Heart left ventricle (tissue), 16 donors: ENCODE results near the gene SEPTIN3. TPM values are rescaled to one million over a fixed set of nuclear protein-coding genes. Genes with fewer than 3 reads are reported as not detected.

ENCODE experiments used
- ATAC-seq, 4 donors: fragments of 200-7000 bp; cut with Tn5 transposase; one replicate each; pipeline ENCODE4 v1.9.1; 2020 to 2022; ENCODE audit warnings: moderate library complexity in 4 of 4, mild to moderate bottlenecking in 3 of 4, moderate number of reproducible peaks in 1 of 4
- DNase-seq, 5 donors: peaks; one replicate each; pipeline ENCODE4 v3.0.0-alpha.2; 2020
- H3K27ac ChIP-seq, 12 donors: fragments of 200-600 bp; sonication (generic) in 4 of 12; one replicate each; pipeline versions ENCODE4 v1.5.0 to v1.8.0; 2016 to 2022; ENCODE audit warnings: mild to moderate bottlenecking in 2 of 12
- H3K27me3 ChIP-seq, 9 donors: fragments of 200-600 bp; sonication (generic) in 2 of 9; one replicate each; pipeline versions ENCODE4 v1.5.1 to v1.8.0; 2016 to 2022; ENCODE audit warnings: mild to moderate bottlenecking in 3 of 9
- H3K36me3 ChIP-seq, 9 donors: fragments of 200-600 bp; sonication (generic) in 2 of 9; one replicate each; pipeline versions ENCODE4 v1.5.0 to v1.8.0; 2018 to 2022; ENCODE audit warnings: mild to moderate bottlenecking in 2 of 9
- H3K4me1 ChIP-seq, 12 donors: fragments of 200-600 bp; sonication (generic) in 4 of 12; one replicate each; pipeline versions ENCODE4 v1.5.0 to v1.8.0; 2016 to 2022; ENCODE audit warnings: mild to moderate bottlenecking in 3 of 12
- H3K4me3 ChIP-seq, 12 donors: fragments of 200-600 bp; sonication (generic) in 4 of 12; one replicate each; pipeline versions ENCODE4 v1.5.0 to v1.8.0; 2017 to 2022; ENCODE audit warnings: mild to moderate bottlenecking in 9 of 12, moderate library complexity in 4 of 12
- H3K9me3 ChIP-seq, 12 donors: fragments of 200-600 bp; sonication (generic) in 4 of 12; one replicate each; pipeline versions ENCODE4 v1.5.0 to v1.8.0; 2016 to 2022; ENCODE audit warnings: mild to moderate bottlenecking in 1 of 12
- CTCF ChIP-seq, 12 donors: fragments of 200-600 bp; sonication (generic) in 4 of 12; IDR thresholded peaks; one replicate each; pipeline versions ENCODE4 v1.5.0 to v1.8.0; 2018 to 2022; ENCODE audit warnings: antibody characterized with exemption in 12 of 12, mild to moderate bottlenecking in 5 of 12
- POLR2A ChIP-seq, 2 donors: fragments of 450-650 bp; IDR thresholded peaks; one replicate each; pipeline ENCODE4 v1.6.1; 2017; ENCODE audit warnings: antibody characterized with exemption in 2 of 2, mild to moderate bottlenecking in 2 of 2, moderate library complexity in 2 of 2
- WGBS, 4 donors: extraction: QIAGEN DNeasy Blood & Tissue Kit in 2 of 4; methylation state at CpG; one replicate each; pipeline versions ENCODE4 v1.1.5 to v1.1.7; 2013 to 2018; 5-methylcytosine and 5-hydroxymethylcytosine counted together
- intact Hi-C, 10 donors: fragments of 100-400 bp; cut with DNase I; formaldehyde crosslinking; loops; one replicate each; pipeline versions ENCODE4 v1.11.1 to v1.14.2; 2022
- polyA plus RNA-seq, 2 donors: library from polyadenylated mRNA; stranded (reverse); fragments of 200-250 nt; gene quantifications; one replicate each; pipeline ENCODE4 v1.2.3, GENCODE V29; 2013
- total RNA-seq, 9 donors: library from RNA; depleted of rRNA in 2 of 9; stranded (reverse); fragments of >200 nt in 2 of 9; fragmentation: NEBNext Ultra II Directional in 3 of 9; extraction: Animal tissue kit (Norgen Biotek cat#: 25700) in 3 of 9; gene quantifications; one replicate each; pipeline versions ENCODE4 v1.1.0 to v1.2.4, GENCODE V29; 2016 to 2023
- donor health status: ischemic (EF 13 %, LVEDD 7.1; RV severe dilation, severe dysfunction).
- donor health status: healthy with polysubstance abuse.
- donor health status: DM: no; HTN: yes; CAD: no.
- donor health status: DM: no; HTN: no; CAD: no.
- donor health status: ischemic (EF 25% LVEDD 6.9; RV normal size, moderate dysfunction).
- donor health status: ischemic (EF 25% LVEDD 5.7; RV mildly dilated, moderate dysfunction).
- donor health status: healthy.
- donor health status: DM: yes; HTN: yes; CAD: no.
- donor health status: ischemic (EF 35%, LVEDD 5.7; RV mildly dilated, moderate dysfunction).
- donor health status: nonischemic (EF 11% LVEDD 7.7; RV severe dilation, severe dysfunction).
- donor health status: DM: yes; HTN: yes; CAD: no.
- donor health status: PGD.
- donor health status: ischemic (EF 29% LVEDD 5.4; RV normal size, mild dysfunction).
- donor health status: nonischemic (EF 23%, LVEDD 6.1; RV moderate dilation, normal function).

Gene SEPTIN3
- total and polyA plus RNA-seq, 11 donors, result 0.03 to 0.53 (median 0.13) TPM; not detected in 3

- no peak for TF ChIP-seq CTCF (IDR thresholded peaks at IDR 0.05)
- no peak for TF ChIP-seq POLR2A (IDR thresholded peaks at IDR 0.05)
- no peaks in the 10 kb centered on the region for H3K9me3 ChIP-seq
- H3K36me3 ChIP-seq, result no peaks in the 10 kb centered on the region
- intact Hi-C loops, result loop anchor here in 6 of 10 donors (5.0 to 10.0 kb wide), 4 partner anchors 141 to 471 kb away; partner anchors contain the start of gene NFAM1 (in 5 of the 6)
- H3K27ac ChIP-seq, result no peak overlapping the region
- 69 to 74% (median 70%) methylated on average over 9 of the region's 9 CpGs for WGBS, 4 donors
- DNase-seq (no peak), ATAC-seq (no peak)
- peaks cover 0 to 5% (median 0%) of the 10 kb centered on the region in 12 donors for H3K4me1 ChIP-seq
- peaks cover 0 to under 1% (median 0%) of the 10 kb centered on the region in 9 donors for H3K27me3 ChIP-seq
- H3K4me3 ChIP-seq, result no peak overlapping the region
Measured at GRCh38 chr22:41963453-41964111, 5.7 kb upstream of the SEPTIN3 start.

GRCh38 chr22:41964112-41964491 is 5.1 kb upstream of the SEPTIN3 start:
- Histone ChIP-seq H3K4me1 (peaks cover 0 to 5% (median 0%) of the 10 kb centered on the region in 12 donors), H3K4me3 (no peak overlapping the region), H3K36me3 (no peaks in the 10 kb centered on the region), H3K9me3 (no peaks in the 10 kb centered on the region), H3K27me3 (peaks cover 0 to 5% (median 0%) of the 10 kb centered on the region in 9 donors), H3K27ac (no peak overlapping the region)
- ATAC-seq (no peak), DNase-seq (no peak)
- no peak for TF ChIP-seq POLR2A (IDR thresholded peaks at IDR 0.05)
- TF ChIP-seq CTCF (IDR thresholded peaks at IDR 0.05), result no peak
- intact Hi-C loops, result loop anchor here in 6 of 10 donors (5.0 to 10.0 kb wide), 4 partner anchors 141 to 471 kb away; partner anchors contain the start of gene NFAM1 (in 5 of the 6)
- WGBS, 4 donors, result 61 to 75% (median 71%) methylated on average over 5 of the region's 5 CpGs

- ATAC-seq, result no peak
- Histone ChIP-seq H3K9me3 (no peaks in the 10 kb centered on the region), H3K4me1 (no peaks in the 10 kb centered on the region), H3K27ac (no peak overlapping the region), H3K27me3 (peaks cover 0 to 10% (median 0%) of the 10 kb centered on the region in 9 donors), H3K4me3 (no peak overlapping the region), H3K36me3 (no peaks in the 10 kb centered on the region)
- 98 to 100% (median 100%) methylated on average over 2 of the region's 2 CpGs for WGBS, 4 donors
- no peak for DNase-seq
- TF ChIP-seq CTCF (IDR thresholded peaks at IDR 0.05), result no peak
- TF ChIP-seq POLR2A (IDR thresholded peaks at IDR 0.05), result no peak
- intact Hi-C loops, result loop anchor here in 9 of 10 donors (5.0 to 10.0 kb wide), 6 partner anchors 139 to 476 kb away; partner anchors contain the start of gene NFAM1 (in 5 of the 9)
Measured at GRCh38 chr22:41966225-41966606, 3.0 kb upstream of the SEPTIN3 start.

- H3K27ac ChIP-seq, result no peak overlapping the region
- intact Hi-C loops, result loop anchor here in 9 of 10 donors (5.0 to 10.0 kb wide), 6 partner anchors 138 to 476 kb away; partner anchors contain the start of gene NFAM1 (in 5 of the 9)
Measured at GRCh38 chr22:41966607-41967240, 2.5 kb upstream of the SEPTIN3 start.

More at GRCh38 chr22:41966607-41967240, 2.5 kb upstream of the SEPTIN3 start:
- DNase-seq (no peak), ATAC-seq (peak in 3 of 4 donors; percentile 58 to 72 (median 67))
- TF ChIP-seq CTCF (IDR thresholded peaks at IDR 0.05) (peak in 11 of 12 donors; percentile 11 to 44 (median 32)), POLR2A (IDR thresholded peaks at IDR 0.05) (no peak)
- Histone ChIP-seq H3K4me1 (no peaks in the 10 kb centered on the region), H3K36me3 (no peaks in the 10 kb centered on the region), H3K9me3 (no peaks in the 10 kb centered on the region), H3K4me3 (no peak overlapping the region), H3K27me3 (peaks cover 0 to 11% (median 0%) of the 10 kb centered on the region in 9 donors)
- WGBS, 4 donors, result 43 to 47% (median 44%) methylated on average over 8 of the region's 8 CpGs
